Hindlimb muscle (tissue), 1 donor: ENCODE measurements around the gene ZNF391. TPM values are rescaled to one million over a fixed set of nuclear protein-coding genes. Genes with fewer than 3 reads are reported as not detected.
"Not testable (repeated sequence)": the region's sequence is repeated elsewhere in the genome, so short reads cannot be mapped to it uniquely, and the experiment has no call there.

Experiments
- DNase-seq: peaks from one replicate; pipeline ENCODE4 v3.0.0-alpha.2; 2013
- polyA plus RNA-seq: library from polyadenylated mRNA; unstranded; fragments of 120-200 nt; gene quantifications from one replicate; pipeline ENCODE4 v1.2.1, GENCODE V29; 2013; ENCODE audit not compliant: insufficient read length

Gene ZNF391
- polyA plus RNA-seq, 1 donor: 4.3 TPM

DNA sequence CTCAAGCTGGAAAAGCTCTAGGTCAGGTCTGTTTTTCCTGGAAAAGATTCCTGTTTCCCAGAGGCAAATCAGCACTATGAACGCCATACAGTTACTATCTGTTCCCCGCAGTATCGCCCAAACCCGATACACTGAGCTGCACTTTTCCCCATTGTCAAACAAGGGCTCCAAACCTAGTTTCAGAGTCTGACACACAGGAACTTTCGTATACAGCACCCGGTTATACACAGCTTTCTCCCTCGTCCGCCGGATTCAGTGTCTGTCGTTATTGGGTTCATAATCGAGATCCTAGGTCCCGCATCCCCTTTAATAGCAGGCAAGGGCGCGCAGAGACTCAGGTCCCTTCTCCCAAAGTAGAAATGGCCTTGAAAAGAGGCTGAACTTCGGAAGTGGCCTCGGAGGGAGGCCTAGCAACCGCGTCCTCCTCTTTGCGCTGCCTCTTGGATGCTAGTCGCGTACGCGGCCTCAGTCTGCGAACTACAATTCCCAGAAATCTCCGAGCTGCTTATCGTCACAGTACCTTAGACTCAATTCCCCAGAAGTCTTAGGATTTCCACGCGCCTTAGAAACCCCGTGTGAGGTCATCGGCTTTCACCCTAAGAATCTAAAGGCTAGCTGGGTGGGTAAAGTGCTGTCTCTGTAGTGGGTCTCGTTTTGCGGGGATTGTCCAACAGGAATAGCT, 34.2 kb downstream of the ZNF391 start:
- DNase-seq: peak; percentile 29

DNA sequence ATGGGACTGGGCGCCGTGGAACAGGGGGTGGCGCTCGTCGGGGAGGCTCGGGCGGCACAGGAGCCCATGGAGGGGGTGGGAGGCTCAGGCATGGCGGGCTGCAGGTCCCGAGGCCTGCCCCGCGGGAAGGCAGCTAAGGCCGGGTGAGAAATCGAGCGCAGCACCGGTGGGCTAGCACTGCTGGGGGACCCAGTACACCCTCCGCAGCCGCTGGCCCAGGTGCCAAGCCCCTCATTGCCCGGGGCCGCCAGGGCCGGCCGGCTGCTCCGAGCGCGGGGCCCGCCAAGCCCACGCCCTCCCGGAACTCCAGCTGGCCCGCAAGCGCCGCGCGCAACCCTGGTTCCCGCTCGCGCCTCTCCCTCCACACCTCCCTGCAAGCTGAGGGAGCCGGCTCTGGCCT, 36.3 kb downstream of the ZNF391 start:
- DNase-seq: not testable (repeated sequence)

DNA sequence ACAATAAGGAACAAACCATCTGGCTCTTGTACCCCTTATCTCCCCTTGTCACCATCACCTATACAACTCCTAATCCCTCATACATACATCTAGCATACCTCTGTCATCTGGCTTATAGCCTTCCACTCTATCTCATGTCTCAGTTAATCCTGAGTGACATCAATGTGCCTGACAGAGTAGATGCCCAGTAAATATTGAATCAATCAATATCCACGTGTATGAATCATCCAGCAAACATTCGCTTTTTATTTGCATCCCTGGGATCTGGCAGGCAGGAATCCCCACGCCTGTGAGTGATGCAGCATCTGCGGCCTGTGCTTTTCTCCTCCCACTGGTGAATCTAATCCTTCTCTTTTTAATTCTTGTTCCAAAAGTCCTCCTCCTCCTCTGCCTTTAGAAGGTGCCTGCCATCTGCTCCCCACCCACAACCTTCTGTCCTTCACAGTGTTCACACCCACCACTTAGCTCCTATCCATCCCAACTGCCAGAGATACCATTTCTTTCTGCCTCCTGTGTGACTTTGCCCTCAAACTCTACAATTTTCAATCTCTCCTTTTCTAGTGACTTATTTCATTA, 37.6 kb downstream of the ZNF391 start:
- DNase-seq: no peak

DNA sequence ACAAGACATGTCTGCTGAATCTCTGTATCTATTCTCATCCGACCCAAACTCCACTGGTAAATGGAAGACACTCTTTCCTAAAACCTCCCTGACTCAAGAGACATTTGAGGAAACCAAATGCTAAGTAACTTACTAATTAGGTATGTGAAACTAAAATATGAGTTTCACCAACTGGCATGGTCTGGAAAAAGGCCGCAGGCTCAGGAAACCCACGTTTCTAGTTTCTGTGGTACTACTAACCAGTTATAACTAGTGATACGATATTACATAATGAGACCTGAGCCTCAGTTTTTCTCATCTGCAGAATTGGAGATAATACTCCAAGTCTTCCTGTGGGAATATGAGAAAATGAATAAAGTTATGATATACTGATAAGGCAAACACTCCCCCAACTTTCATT, 39.9 kb downstream of the ZNF391 start:
- no peak for DNase-seq

DNA sequence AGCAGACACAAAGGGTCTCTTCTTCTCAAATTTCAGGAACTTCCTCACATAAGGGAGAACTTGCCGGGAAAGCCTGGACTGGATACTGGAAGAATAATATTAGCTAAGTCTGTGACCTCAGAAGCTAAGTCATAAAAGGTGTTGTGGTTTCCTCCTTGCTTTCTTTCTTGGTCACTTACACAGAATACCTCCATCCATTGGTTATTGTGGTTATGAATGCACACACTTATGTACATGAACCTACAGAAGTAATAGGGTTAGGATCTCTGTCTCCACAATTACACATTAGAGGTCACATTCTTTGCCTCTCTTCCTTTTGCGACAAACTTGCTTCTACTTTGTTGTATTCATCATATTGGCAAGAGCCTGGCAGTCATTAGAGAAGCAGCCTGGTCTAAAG, 40.4 kb downstream of the ZNF391 start:
- DNase-seq: no peak

DNA sequence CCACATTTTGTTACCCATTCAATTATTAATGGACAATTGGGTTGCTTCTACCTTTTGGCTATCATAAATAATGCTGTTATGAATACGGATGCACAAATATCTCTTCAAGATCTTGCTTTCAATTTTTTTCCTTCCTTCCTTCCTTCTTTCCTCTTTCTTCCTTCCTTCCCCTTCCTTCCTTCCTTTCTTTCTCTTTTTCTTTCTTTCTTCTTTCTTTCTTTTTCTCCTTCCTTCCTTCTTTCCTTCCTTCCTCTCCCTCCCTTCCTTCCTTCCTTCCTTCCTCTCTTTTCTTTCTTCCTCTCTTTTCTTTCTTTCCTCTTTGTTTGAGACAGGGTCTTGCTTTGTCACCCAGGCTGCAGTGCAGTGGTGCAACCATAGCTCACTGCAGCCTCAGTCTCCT, 45.2 kb downstream of the ZNF391 start:
- DNase-seq: no peak

DNA sequence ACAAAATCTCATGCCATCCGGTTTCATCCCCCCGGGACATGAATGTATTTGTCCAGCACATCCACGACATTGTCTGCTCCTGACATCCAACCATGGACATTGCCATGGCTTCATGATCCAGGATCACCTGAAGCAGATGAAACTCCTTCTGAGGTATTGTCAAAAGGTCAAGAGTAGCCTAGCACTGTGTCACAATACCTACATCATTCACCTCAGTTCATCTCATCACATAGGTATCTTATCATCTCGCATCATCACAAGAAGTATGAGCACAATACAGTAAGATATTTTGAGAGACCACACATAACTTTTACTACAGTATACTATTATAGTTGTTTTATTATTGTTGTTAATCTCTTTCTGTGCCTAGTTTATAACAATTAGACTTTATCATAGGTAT, 50.8 kb downstream of the ZNF391 start:
- no peak for DNase-seq

DNA sequence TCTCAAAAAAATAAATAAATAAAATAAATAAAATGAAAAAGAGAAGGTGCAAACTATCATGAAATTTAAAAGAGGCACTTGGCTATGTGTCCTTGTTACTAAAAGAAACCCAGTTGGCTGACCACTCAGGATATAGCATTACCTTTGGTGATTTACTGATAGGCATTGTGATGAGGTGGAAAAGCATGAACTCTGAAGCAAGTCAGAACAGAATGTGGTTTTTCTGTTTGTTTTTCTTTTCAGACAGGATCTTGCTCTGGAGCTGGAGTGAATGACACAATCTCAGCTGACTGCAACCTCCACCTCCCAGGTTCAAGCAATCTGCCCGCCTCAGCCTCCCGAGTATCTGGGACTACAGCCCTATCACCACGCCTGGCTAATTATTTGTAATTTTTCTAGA, 52.4 kb downstream of the ZNF391 start:
- no peak for DNase-seq

DNA sequence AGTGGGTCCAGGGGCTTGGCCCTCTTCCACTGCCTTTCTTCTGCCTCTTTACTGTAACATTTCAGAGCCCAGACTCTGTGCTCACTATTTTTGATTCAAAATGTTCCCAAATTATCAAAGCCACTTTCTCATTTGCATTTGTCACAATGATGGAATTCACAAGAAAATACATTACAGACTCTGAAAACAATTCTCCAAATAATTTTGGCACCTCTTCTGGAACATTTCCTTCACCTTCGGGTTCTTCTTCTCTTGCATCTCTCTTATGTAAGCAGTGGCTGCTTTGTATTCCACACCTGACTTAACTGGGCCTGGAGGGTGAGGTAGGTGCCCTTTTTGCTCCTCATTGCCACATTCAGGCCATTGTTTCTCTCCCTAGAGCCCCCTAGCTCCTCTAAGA, 54.4 kb downstream of the ZNF391 start:
- no peak for DNase-seq

DNA sequence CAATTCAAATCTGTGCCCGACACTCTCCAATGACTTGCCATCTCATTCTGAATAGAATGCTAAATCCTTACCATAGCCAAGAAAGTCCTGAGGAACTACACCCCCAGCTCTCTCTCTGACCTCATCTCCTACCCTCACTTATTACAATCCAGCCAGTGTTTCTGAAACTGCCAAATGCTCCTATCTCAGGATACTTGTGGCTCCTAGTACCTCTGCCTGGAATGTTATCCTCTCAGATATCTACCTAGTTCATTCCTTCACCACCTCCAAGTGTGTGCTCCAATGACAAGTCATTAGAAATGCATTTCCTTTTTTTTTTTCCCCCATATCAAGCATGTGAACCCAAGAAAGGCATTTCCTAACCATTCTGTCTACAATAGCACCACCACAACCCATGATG, 59.9 kb downstream of the ZNF391 start:
- DNase-seq: no peak

DNA sequence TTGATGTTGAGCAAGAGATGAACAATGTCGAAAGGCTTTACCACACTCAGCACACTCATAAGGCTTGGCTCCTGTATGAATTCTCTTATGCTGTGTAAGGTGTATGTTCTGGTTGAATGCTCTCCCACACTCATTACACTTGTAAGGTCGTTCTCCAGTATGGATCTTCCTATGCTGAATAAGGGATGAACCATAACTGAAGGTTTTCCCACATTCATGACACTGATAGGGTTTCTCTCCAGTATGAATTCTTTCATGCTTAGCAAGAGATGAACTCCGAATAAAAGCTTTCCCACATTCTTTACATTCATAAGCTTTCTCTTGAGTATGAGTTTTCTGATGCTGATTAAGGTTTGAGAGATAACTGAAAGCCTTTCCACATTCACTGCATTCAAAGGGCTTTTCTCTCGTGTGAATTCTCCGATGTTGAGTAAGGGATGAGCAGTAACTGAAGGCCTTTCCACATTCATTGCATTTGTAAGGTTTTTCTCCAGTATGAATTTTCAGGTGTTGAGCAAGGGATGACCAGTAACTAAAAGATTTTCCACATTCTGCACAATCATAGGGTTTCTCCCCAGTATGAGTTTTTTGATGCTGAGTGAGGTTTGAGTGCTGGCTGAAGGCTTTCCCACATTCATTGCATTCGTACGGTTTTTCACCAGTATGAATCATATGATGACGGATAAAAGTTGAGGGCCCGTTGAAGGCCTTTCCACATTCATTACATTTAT, 63.3 kb downstream of the ZNF391 start:
- DNase-seq: no peak

DNA sequence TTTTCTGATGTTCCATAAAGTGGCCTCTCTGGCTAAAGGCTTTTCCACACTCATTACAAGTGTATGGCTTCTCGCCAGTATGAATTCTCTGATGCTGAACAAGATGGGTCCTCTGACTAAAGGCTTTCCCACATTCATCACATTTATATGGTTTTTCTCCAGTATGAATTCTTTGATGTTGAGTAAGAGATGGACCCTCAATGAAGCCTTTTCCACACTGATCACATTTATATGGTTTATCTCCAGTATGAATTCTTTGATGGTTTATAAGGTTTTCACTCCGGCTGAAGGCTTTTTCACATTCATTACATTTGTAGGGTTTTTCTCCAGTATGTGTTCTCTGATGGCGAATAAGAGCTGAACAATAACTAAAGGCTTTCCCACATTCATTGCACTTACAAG, 63.9 kb downstream of the ZNF391 start:
- no peak for DNase-seq

Other genes with a start within 250 kb of the ZNF391 start
- not detected for gene PRSS16, start 141.1 kb upstream of the ZNF391 start, polyA plus RNA-seq
- not detected for gene POM121L2, start 76.5 kb upstream of the ZNF391 start, polyA plus RNA-seq
- gene ZNF184, start 84.3 kb downstream of the ZNF391 start, polyA plus RNA-seq: 8.1 TPM